SK-N-SH (cell line): ENCODE results near the gene CLEC2D. TPM values are rescaled to one million over a fixed set of nuclear protein-coding genes. Genes with fewer than 3 reads are reported as not detected.

ENCODE experiments used
- CTCF ChIA-PET: fragments of 300-600, 350-600 bp; formaldehyde crosslinking; extraction: SDS; loops from one replicate; lab custom pipeline; 2021; lab: Yijun Ruan, JAX
- POLR2A ChIA-PET: fragments of 350-600 bp; sonication (Branson Sonifier 250); formaldehyde crosslinking; extraction: SDS; loops from one replicate; lab custom pipeline; 2020; ENCODE audit warnings: antibody characterized with exemption, inconsistent platforms; lab: Yijun Ruan, JAX
- DNase-seq: peaks from one replicate; pipeline ENCODE4 v3.0.0; 2012
- H2AFZ ChIP-seq: fragments of 200-600 bp; sonication (generic); 2 replicates; pipeline ENCODE4 v1.8.1; 2016; ENCODE audit warnings: antibody characterized with exemption, mild to moderate bottlenecking, low read depth
- H3F3A ChIP-seq: fragments of 200-600 bp; sonication (generic); replicated peaks from 2 replicates; pipeline ENCODE3; 2016; ENCODE audit warnings: antibody characterized with exemption, mild to moderate bottlenecking; ENCODE audit not compliant: insufficient read depth
- H3K27ac ChIP-seq, 2 experiments: fragments of 200-500 bp in 1 of 2; fragments of 200-600 bp in 1 of 2; sonication (Bioruptor generic) in 1 of 2; sonication (generic), shearing (Covaris generic) in 1 of 2; 2 replicates each; pipeline versions ENCODE4 v1.5.1 to v1.6.1; 2014 to 2016; ENCODE audit warnings: low read depth in 2 of 2, inconsistent platforms in 1 of 2, low read length in 1 of 2, mild to moderate bottlenecking in 1 of 2, mixed read lengths in 1 of 2
- H3K27me3 ChIP-seq: fragments of 200-600 bp; sonication (generic), shearing (Covaris generic); 2 replicates; pipeline ENCODE4 v1.6.1; 2016; ENCODE audit warnings: mixed run types; ENCODE audit not compliant: insufficient read depth
- H3K36me3 ChIP-seq, 2 experiments: fragments of 200-500 bp in 1 of 2; fragments of 200-600 bp in 1 of 2; sonication (Bioruptor generic) in 1 of 2; sonication (generic) in 1 of 2; replicated peaks in 1 of 2; 2 replicates each; pipeline versions ENCODE3 to v1.5.1; 2014 to 2016; ENCODE audit warnings: low read length in 1 of 2, mild to moderate bottlenecking in 1 of 2; ENCODE audit not compliant: insufficient read depth in 2 of 2, control insufficient read depth in 1 of 2
- H3K4me1 ChIP-seq, 2 experiments: fragments of 200-500 bp in 1 of 2; fragments of 200-600 bp in 1 of 2; sonication (Bioruptor generic) in 1 of 2; sonication (generic), shearing (Covaris generic) in 1 of 2; 2 replicates each; pipeline versions ENCODE4 v1.5.1 to v1.6.1; 2014 to 2016; ENCODE audit warnings: low read depth in 1 of 2, low read length in 1 of 2, mixed run types in 1 of 2; ENCODE audit not compliant: insufficient read depth in 2 of 2, control insufficient read depth in 1 of 2
- H3K4me2 ChIP-seq: fragments of 200-600 bp; sonication (generic), shearing (Covaris generic); 2 replicates; pipeline ENCODE4 v1.6.1; 2017; ENCODE audit warnings: mixed run types
- H3K4me3 ChIP-seq, 2 experiments: fragments of 200-500 bp in 1 of 2; fragments of 200-600 bp in 1 of 2; sonication (Bioruptor generic) in 1 of 2; sonication (generic), shearing (Covaris generic) in 1 of 2; 2 replicates each; pipeline versions ENCODE4 v1.5.1 to v1.8.1; 2014 to 2016; ENCODE audit warnings: low read depth in 2 of 2, inconsistent platforms in 1 of 2, low read length in 1 of 2, mild to moderate bottlenecking in 1 of 2, mixed read lengths in 1 of 2, moderate library complexity in 1 of 2
- H3K79me2 ChIP-seq: fragments of 200-600 bp; sonication (generic); 2 replicates; pipeline ENCODE4 v1.8.1; 2017; ENCODE audit warnings: mild to moderate bottlenecking; ENCODE audit not compliant: insufficient read depth
- H3K9ac ChIP-seq: fragments of 200-600 bp; sonication (generic); 2 replicates; pipeline ENCODE4 v1.6.1; 2017; ENCODE audit warnings: mixed run types
- H3K9me2 ChIP-seq: fragments of 200-600 bp; sonication (generic); 2 replicates; pipeline ENCODE4 v1.6.1; 2017; ENCODE audit warnings: mixed run types
- H3K9me3 ChIP-seq: fragments of 200-600 bp; sonication (generic); 2 replicates; pipeline ENCODE4 v1.6.1; 2017; ENCODE audit warnings: mixed run types, mild to moderate bottlenecking, moderate library complexity
- H4K20me1 ChIP-seq: fragments of 200-600 bp; sonication (generic); 2 replicates; pipeline ENCODE4 v1.6.1; 2017; ENCODE audit warnings: mild to moderate bottlenecking, mixed run types; ENCODE audit not compliant: insufficient read depth
- CHD2 ChIP-seq: fragments of 150-350 bp; IDR thresholded peaks from 2 replicates; pipeline ENCODE4 v1.6.1; 2018; ENCODE audit warnings: low read length; ENCODE audit not compliant: partially characterized antibody
- ELF1 ChIP-seq: IDR thresholded peaks from 2 replicates; pipeline ENCODE4 v1.4.0; 2012
- FOSL2 ChIP-seq: IDR thresholded peaks from 2 replicates; pipeline ENCODE4 v1.4.0; 2012; ENCODE audit warnings: low read depth, mild to moderate bottlenecking, moderate library complexity, borderline replicate concordance
- FOXM1 ChIP-seq: IDR thresholded peaks from 2 replicates; pipeline ENCODE4 v1.4.0; 2012; ENCODE audit warnings: low read depth, mild to moderate bottlenecking
- MXI1 ChIP-seq: IDR thresholded peaks from 2 replicates; pipeline ENCODE4 v1.6.1; 2012; ENCODE audit warnings: mild to moderate bottlenecking, low read depth, low read length, improper control_type of control experiment
- SIN3A ChIP-seq: IDR thresholded peaks from 2 replicates; pipeline ENCODE4 v1.6.1; 2012; ENCODE audit warnings: low read depth, mild to moderate bottlenecking, low read length, moderate library complexity, borderline replicate concordance
- TEAD4 ChIP-seq: IDR thresholded peaks from 2 replicates; pipeline ENCODE4 v1.4.0; 2012; ENCODE audit warnings: mild to moderate bottlenecking, borderline replicate concordance; ENCODE audit not compliant: insufficient read depth
- WGBS: methylation state at CpG from one replicate; pipeline ENCODE4 v1.1.6; 2017; ENCODE audit warnings: low lambda C conversion rate; 5-methylcytosine and 5-hydroxymethylcytosine counted together
- polyA plus RNA-seq, 3 experiments: library from polyadenylated mRNA; depleted of rRNA; stranded (reverse); fragments of >200 nt; gene quantifications; 2 replicates each; pipeline ENCODE4 v1.2.3, GENCODE V29; 2012
- TF ChIP-seq, protein P1 (sequence below): IDR thresholded peaks from 2 replicates; pipeline ENCODE4 v1.6.1; 2012; ENCODE audit warnings: mild to moderate bottlenecking, low read depth, low read length, moderate library complexity

Gene CLEC2D
- polyA plus RNA-seq, 1 of the 3 experiments (the other 2 are of a cell fraction): 0.81 TPM

- ChIA-PET POLR2A (no interaction called here), CTCF (interaction anchor here (1.3 to 1.9 kb wide), 4 partner anchors 9 to 368 kb away, joined by 3 to 13 read pairs (median 4); no protein-coding TSS in a partner anchor)
- H2AFZ ChIP-seq: no peak overlapping the region
- DNase-seq: no peak
- no peaks in the 10 kb centered on the region for H3K9me3 ChIP-seq
- no peaks in the 10 kb centered on the region for H3K79me2 ChIP-seq
- H3F3A ChIP-seq: no peaks in the 10 kb centered on the region
- no peak overlapping the region for H3K9ac ChIP-seq
- H3K36me3 ChIP-seq: no peaks in the 10 kb centered on the region
- H3K9me2 ChIP-seq: no peaks in the 10 kb centered on the region
- no peaks in the 10 kb centered on the region for H3K4me1 ChIP-seq
- H3K27ac ChIP-seq: no peak overlapping the region
- H3K4me2 ChIP-seq: no peak overlapping the region
- no peak overlapping the region for H3K4me3 ChIP-seq
- 0% methylated on average over 1 of the region's 1 CpG for WGBS
- H4K20me1 ChIP-seq: no peaks in the 10 kb centered on the region
- H3K27me3 ChIP-seq: no peaks in the 10 kb centered on the region
- TF ChIP-seq FOSL2 (no peak), CHD2 (no peak), FOXM1 (no peak)
Observed at GRCh38 chr12:9699269-9699897, 29.9 kb downstream of the CLEC2D start.

DNA sequence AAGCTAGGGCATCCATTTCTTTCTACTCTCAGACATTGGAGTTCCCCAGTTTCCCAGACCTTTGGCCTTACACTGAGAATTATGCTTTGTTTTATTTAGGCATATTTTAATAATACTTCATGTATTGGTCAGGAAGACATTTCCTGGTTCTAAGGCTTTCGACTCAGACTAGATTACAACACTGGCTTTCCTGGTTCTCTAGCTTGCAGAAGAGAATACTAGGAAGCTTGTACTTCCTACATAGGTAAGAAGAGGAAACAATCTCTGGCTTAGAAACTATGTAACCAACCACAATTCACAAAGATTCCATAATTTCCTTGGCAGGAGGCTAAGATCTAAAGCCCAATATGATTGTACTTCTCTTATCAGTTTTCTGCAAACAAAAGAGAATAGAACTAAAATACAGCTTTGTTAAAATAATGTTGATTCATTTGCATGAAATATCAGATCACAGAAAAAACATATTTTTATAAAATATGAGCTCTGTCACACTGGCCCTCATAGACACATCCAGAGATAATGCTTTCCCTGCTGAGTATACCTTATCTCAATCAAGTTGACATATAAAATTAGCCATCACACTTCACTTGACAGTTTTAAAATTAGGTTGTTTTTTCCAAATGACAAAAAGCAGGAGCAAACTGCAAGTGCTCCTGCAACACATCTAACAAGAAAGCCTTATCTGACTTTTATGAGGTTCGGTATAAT lies 30.5 kb downstream of the CLEC2D start:
- Histone ChIP-seq H3K9ac (no peak overlapping the region), H3K9me2 (no peaks in the 10 kb centered on the region), H3K79me2 (no peaks in the 10 kb centered on the region), H3K27me3 (no peaks in the 10 kb centered on the region), H2AFZ (no peak overlapping the region), H3K4me1 (no peaks in the 10 kb centered on the region), H3F3A (no peaks in the 10 kb centered on the region), H3K4me3 (no peak overlapping the region), H3K36me3 (no peaks in the 10 kb centered on the region), H3K4me2 (no peak overlapping the region), H3K27ac (no peak overlapping the region), H4K20me1 (no peaks in the 10 kb centered on the region), H3K9me3 (no peaks in the 10 kb centered on the region)
- no peak for DNase-seq
- 24% methylated on average over 2 of the region's 2 CpGs for WGBS
- TF ChIP-seq SIN3A (no peak), TEAD4 (no peak), MXI1 (no peak), ELF1 (no peak)
- TF ChIP-seq, protein P1, sequence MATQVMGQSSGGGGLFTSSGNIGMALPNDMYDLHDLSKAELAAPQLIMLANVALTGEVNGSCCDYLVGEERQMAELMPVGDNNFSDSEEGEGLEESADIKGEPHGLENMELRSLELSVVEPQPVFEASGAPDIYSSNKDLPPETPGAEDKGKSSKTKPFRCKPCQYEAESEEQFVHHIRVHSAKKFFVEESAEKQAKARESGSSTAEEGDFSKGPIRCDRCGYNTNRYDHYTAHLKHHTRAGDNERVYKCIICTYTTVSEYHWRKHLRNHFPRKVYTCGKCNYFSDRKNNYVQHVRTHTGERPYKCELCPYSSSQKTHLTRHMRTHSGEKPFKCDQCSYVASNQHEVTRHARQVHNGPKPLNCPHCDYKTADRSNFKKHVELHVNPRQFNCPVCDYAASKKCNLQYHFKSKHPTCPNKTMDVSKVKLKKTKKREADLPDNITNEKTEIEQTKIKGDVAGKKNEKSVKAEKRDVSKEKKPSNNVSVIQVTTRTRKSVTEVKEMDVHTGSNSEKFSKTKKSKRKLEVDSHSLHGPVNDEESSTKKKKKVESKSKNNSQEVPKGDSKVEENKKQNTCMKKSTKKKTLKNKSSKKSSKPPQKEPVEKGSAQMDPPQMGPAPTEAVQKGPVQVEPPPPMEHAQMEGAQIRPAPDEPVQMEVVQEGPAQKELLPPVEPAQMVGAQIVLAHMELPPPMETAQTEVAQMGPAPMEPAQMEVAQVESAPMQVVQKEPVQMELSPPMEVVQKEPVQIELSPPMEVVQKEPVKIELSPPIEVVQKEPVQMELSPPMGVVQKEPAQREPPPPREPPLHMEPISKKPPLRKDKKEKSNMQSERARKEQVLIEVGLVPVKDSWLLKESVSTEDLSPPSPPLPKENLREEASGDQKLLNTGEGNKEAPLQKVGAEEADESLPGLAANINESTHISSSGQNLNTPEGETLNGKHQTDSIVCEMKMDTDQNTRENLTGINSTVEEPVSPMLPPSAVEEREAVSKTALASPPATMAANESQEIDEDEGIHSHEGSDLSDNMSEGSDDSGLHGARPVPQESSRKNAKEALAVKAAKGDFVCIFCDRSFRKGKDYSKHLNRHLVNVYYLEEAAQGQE: no peak
- POLR2A ChIA-PET: no interaction called here
- CTCF ChIA-PET: interaction anchor here (1.3 to 1.9 kb wide), 4 partner anchors 8 to 368 kb away, joined by 3 to 13 read pairs (median 4); no protein-coding TSS in a partner anchor
